HepG2 (cell line): ENCODE measurements around the gene CTF1. TPM values are rescaled to one million over a fixed set of nuclear protein-coding genes. Genes with fewer than 3 reads are reported as not detected.

Experiments
- KDM2A ChIP-seq: sonication (generic); formaldehyde crosslinking; IDR thresholded peaks from 2 replicates; pipeline ENCODE4 v1.4.0; 2020; ENCODE audit warnings: low read depth, missing genetic modification reagents, borderline replicate concordance
- KDM4B ChIP-seq: sonication (generic); formaldehyde crosslinking; IDR thresholded peaks from 2 replicates; pipeline ENCODE4 v1.4.0; 2020; ENCODE audit warnings: missing genetic modification reagents
- PTBP1 ChIP-seq: fragments of 200-400 bp; formaldehyde crosslinking; IDR thresholded peaks from 2 replicates; pipeline ENCODE4 v1.6.1; 2018; ENCODE audit warnings: low read length, low read depth; ENCODE audit not compliant: poor library complexity, severe bottlenecking
- SRF ChIP-seq: IDR thresholded peaks from 2 replicates; pipeline ENCODE4 v1.6.1; 2011; ENCODE audit warnings: mild to moderate bottlenecking, low read depth, low read length, moderate library complexity
- ZFP41 ChIP-seq: sonication (generic); formaldehyde crosslinking; IDR thresholded peaks from 2 replicates; pipeline ENCODE4 v1.4.0; 2020; ENCODE audit warnings: mild to moderate bottlenecking, missing genetic modification reagents, borderline replicate concordance
- ZIK1 ChIP-seq: sonication (generic); formaldehyde crosslinking; IDR thresholded peaks from 2 replicates; pipeline ENCODE4 v1.5.0; 2020; ENCODE audit warnings: mild to moderate bottlenecking, low read depth, missing genetic modification reagents, borderline replicate concordance
- ZNF143 ChIP-seq: sonication (generic); formaldehyde crosslinking; IDR thresholded peaks from 2 replicates; pipeline ENCODE4 v1.4.0; 2020; ENCODE audit warnings: missing genetic modification reagents
- ZNF256 ChIP-seq: sonication (generic); formaldehyde crosslinking; conservative IDR thresholded peaks from 2 replicates; pipeline ENCODE4 v1.4.0; 2020; ENCODE audit warnings: missing genetic modification reagents
- ZNF496 ChIP-seq: sonication (generic); formaldehyde crosslinking; IDR thresholded peaks from 2 replicates; pipeline ENCODE4 v1.8.1; 2023; ENCODE audit warnings: mild to moderate bottlenecking, moderate library complexity, missing genetic modification reagents; ENCODE audit not compliant: insufficient replicate concordance
- ZNF552 ChIP-seq: sonication (generic); formaldehyde crosslinking; IDR thresholded peaks from 2 replicates; pipeline ENCODE4 v1.9.0; 2022; ENCODE audit warnings: missing genetic modification reagents, mild to moderate bottlenecking, borderline replicate concordance
- ZNF615 ChIP-seq: sonication (generic); formaldehyde crosslinking; IDR thresholded peaks from 2 replicates; pipeline ENCODE4 v1.5.0; 2020; ENCODE audit warnings: mild to moderate bottlenecking, missing genetic modification reagents, borderline replicate concordance
- polyA plus RNA-seq, 8 experiments: library from polyadenylated mRNA; depleted of rRNA in 3 of 8; stranded (reverse) in 7 of 8; unstranded in 1 of 8; fragments of >200 nt; fragmentation: Illumina TruSeq in 4 of 8; extraction: Trizol in 4 of 8; gene quantifications; 2 replicates each; pipeline versions ENCODE4 v1.2.1 to v1.2.3, GENCODE V29; 2011 to 2016; ENCODE audit warnings: low read depth in 4 of 8, missing spikeins in 1 of 8, mixed read lengths in 1 of 8; ENCODE audit not compliant: insufficient read depth in 1 of 8
- total RNA-seq, 5 experiments: library from RNA; depleted of rRNA; stranded (reverse); fragments of >200 nt; fragmentation: Illumina TruSeq; extraction: Trizol; gene quantifications; 2 replicates each; pipeline ENCODE4 v1.2.3, GENCODE V29; 2016; ENCODE audit warnings: low read depth in 1 of 5
- TF ChIP-seq, protein P1 (sequence below): sonication (generic); formaldehyde crosslinking; IDR thresholded peaks from 2 replicates; pipeline ENCODE4 v1.4.0; 2020; ENCODE audit warnings: missing genetic modification reagents
- TF ChIP-seq, protein P2 (sequence below): IDR thresholded peaks from 2 replicates; pipeline ENCODE4 v1.6.1; 2016; ENCODE audit warnings: low read depth, borderline replicate concordance
- TF ChIP-seq, protein P3 (sequence below): IDR thresholded peaks from 2 replicates; pipeline ENCODE4 v1.6.1; 2012; ENCODE audit warnings: low read depth, low read length, improper control_type of control experiment
- TF ChIP-seq, protein P4 (sequence below): sonication (generic); formaldehyde crosslinking; IDR thresholded peaks from 2 replicates; pipeline ENCODE4 v1.9.0; 2022; ENCODE audit warnings: missing genetic modification reagents, mild to moderate bottlenecking, borderline replicate concordance

The CTF1 gene
- total and polyA plus RNA-seq, 2 of the 13 experiments (the other 11 are each of a cell fraction or from before 2014, with no cell fraction given): 0.13 to 1.8 TPM

GRCh38 chr16:30901201-30902028, 5.0 kb downstream of the CTF1 start (continued):
- TF ChIP-seq ZFP41 (CRISPR knock-in tag): no peak
- TF ChIP-seq ZNF615: no peak
- TF ChIP-seq SRF: no peak
- TF ChIP-seq, protein P1, sequence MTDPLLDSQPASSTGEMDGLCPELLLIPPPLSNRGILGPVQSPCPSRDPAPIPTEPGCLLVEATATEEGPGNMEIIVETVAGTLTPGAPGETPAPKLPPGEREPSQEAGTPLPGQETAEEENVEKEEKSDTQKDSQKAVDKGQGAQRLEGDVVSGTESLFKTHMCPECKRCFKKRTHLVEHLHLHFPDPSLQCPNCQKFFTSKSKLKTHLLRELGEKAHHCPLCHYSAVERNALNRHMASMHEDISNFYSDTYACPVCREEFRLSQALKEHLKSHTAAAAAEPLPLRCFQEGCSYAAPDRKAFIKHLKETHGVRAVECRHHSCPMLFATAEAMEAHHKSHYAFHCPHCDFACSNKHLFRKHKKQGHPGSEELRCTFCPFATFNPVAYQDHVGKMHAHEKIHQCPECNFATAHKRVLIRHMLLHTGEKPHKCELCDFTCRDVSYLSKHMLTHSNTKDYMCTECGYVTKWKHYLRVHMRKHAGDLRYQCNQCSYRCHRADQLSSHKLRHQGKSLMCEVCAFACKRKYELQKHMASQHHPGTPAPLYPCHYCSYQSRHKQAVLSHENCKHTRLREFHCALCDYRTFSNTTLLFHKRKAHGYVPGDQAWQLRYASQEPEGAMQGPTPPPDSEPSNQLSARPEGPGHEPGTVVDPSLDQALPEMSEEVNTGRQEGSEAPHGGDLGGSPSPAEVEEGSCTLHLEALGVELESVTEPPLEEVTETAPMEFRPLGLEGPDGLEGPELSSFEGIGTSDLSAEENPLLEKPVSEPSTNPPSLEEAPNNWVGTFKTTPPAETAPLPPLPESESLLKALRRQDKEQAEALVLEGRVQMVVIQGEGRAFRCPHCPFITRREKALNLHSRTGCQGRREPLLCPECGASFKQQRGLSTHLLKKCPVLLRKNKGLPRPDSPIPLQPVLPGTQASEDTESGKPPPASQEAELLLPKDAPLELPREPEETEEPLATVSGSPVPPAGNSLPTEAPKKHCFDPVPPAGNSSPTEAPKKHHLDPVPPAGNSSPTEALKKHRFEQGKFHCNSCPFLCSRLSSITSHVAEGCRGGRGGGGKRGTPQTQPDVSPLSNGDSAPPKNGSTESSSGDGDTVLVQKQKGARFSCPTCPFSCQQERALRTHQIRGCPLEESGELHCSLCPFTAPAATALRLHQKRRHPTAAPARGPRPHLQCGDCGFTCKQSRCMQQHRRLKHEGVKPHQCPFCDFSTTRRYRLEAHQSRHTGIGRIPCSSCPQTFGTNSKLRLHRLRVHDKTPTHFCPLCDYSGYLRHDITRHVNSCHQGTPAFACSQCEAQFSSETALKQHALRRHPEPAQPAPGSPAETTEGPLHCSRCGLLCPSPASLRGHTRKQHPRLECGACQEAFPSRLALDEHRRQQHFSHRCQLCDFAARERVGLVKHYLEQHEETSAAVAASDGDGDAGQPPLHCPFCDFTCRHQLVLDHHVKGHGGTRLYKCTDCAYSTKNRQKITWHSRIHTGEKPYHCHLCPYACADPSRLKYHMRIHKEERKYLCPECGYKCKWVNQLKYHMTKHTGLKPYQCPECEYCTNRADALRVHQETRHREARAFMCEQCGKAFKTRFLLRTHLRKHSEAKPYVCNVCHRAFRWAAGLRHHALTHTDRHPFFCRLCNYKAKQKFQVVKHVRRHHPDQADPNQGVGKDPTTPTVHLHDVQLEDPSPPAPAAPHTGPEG (CRISPR knock-in tag): no peak
- no peak for TF ChIP-seq ZIK1 (CRISPR knock-in tag)
- TF ChIP-seq ZNF496 (CRISPR knock-in tag): no peak
- TF ChIP-seq ZNF552 (CRISPR knock-in tag): no peak
- no peak for TF ChIP-seq ZNF256 (CRISPR knock-in tag)
- TF ChIP-seq KDM4B (CRISPR knock-in tag): no peak
- TF ChIP-seq, protein P2, sequence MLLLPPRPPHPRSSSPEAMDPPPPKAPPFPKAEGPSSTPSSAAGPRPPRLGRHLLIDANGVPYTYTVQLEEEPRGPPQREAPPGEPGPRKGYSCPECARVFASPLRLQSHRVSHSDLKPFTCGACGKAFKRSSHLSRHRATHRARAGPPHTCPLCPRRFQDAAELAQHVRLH (CRISPR knock-in tag): no peak
- no peak for TF ChIP-seq ZNF143 (CRISPR knock-in tag)
- TF ChIP-seq, protein P3, sequence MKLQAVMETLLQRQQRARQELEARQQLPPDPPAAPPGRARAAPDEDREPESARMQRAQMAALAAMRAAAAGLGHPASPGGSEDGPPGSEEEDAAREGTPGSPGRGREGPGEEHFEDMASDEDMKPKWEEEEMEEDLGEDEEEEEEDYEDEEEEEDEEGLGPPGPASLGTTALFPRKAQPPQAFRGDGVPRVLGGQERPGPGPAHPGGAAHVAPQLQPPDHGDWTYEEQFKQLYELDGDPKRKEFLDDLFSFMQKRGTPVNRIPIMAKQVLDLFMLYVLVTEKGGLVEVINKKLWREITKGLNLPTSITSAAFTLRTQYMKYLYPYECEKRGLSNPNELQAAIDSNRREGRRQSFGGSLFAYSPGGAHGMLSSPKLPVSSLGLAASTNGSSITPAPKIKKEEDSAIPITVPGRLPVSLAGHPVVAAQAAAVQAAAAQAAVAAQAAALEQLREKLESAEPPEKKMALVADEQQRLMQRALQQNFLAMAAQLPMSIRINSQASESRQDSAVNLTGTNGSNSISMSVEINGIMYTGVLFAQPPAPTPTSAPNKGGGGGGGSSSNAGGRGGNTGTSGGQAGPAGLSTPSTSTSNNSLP: no peak
- peak; percentile 57; the same call in 1 of the 2 replicates for TF ChIP-seq KDM2A (CRISPR knock-in tag)
- TF ChIP-seq, protein P4, sequence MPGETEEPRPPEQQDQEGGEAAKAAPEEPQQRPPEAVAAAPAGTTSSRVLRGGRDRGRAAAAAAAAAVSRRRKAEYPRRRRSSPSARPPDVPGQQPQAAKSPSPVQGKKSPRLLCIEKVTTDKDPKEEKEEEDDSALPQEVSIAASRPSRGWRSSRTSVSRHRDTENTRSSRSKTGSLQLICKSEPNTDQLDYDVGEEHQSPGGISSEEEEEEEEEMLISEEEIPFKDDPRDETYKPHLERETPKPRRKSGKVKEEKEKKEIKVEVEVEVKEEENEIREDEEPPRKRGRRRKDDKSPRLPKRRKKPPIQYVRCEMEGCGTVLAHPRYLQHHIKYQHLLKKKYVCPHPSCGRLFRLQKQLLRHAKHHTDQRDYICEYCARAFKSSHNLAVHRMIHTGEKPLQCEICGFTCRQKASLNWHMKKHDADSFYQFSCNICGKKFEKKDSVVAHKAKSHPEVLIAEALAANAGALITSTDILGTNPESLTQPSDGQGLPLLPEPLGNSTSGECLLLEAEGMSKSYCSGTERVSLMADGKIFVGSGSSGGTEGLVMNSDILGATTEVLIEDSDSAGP (CRISPR knock-in tag): no peak
- TF ChIP-seq PTBP1: no peak
